HepG2 (cell line): ENCODE results near the gene TBC1D16. TPM values are rescaled to one million over a fixed set of nuclear protein-coding genes. Genes with fewer than 3 reads are reported as not detected.

Experiments
- GABPA ChIP-seq, 2 experiments: IDR thresholded peaks; 2 replicates each; pipeline ENCODE4 v1.6.1; 2011 to 2016; ENCODE audit warnings: low read depth in 2 of 2, low read length in 1 of 2, missing biosample characterization in 1 of 2, missing genetic modification characterization in 1 of 2
- KDM2A ChIP-seq: sonication (generic); formaldehyde crosslinking; IDR thresholded peaks from 2 replicates; pipeline ENCODE4 v1.4.0; 2020; ENCODE audit warnings: low read depth, missing genetic modification reagents, borderline replicate concordance
- KLF9 ChIP-seq: IDR thresholded peaks from 2 replicates; pipeline ENCODE4 v1.6.1; 2016; ENCODE audit warnings: low read depth
- KMT2B ChIP-seq: IDR thresholded peaks from 2 replicates; pipeline ENCODE4 v1.6.1; 2016; ENCODE audit warnings: missing genetic modification reagents, missing compliant biosample characterization
- MXD3 ChIP-seq: IDR thresholded peaks from 2 replicates; pipeline ENCODE4 v1.6.1; 2016; ENCODE audit warnings: mild to moderate bottlenecking, missing biosample characterization, missing genetic modification reagents
- PTBP1 ChIP-seq: fragments of 200-400 bp; formaldehyde crosslinking; IDR thresholded peaks from 2 replicates; pipeline ENCODE4 v1.6.1; 2018; ENCODE audit warnings: low read length, low read depth; ENCODE audit not compliant: poor library complexity, severe bottlenecking
- TCF12 ChIP-seq, 2 experiments: fragments of 450-650 bp in 1 of 2; sonication (generic) in 1 of 2; formaldehyde crosslinking in 1 of 2; IDR thresholded peaks; 2 replicates each; pipeline versions ENCODE4 v1.6.1 to v1.8.0; 2017 to 2022; ENCODE audit warnings: antibody characterized with exemption in 1 of 2, mild to moderate bottlenecking in 1 of 2, missing genetic modification reagents in 1 of 2, moderate library complexity in 1 of 2
- ZBTB42 ChIP-seq: sonication (generic); formaldehyde crosslinking; IDR thresholded peaks from 2 replicates; pipeline ENCODE4 v1.5.0; 2020; ENCODE audit warnings: mild to moderate bottlenecking, missing genetic modification reagents
- ZC3H13 ChIP-seq: sonication (generic); formaldehyde crosslinking; IDR thresholded peaks from 2 replicates; pipeline ENCODE4 v1.8.1; 2023; ENCODE audit warnings: mild to moderate bottlenecking, missing genetic modification reagents, moderate library complexity
- ZIK1 ChIP-seq: sonication (generic); formaldehyde crosslinking; IDR thresholded peaks from 2 replicates; pipeline ENCODE4 v1.5.0; 2020; ENCODE audit warnings: mild to moderate bottlenecking, low read depth, missing genetic modification reagents, borderline replicate concordance
- ZNF546 ChIP-seq: sonication (generic); formaldehyde crosslinking; conservative IDR thresholded peaks from 2 replicates; pipeline ENCODE4 v1.8.1; 2023; ENCODE audit warnings: mild to moderate bottlenecking, missing genetic modification reagents
- ZNF891 ChIP-seq: sonication (generic); formaldehyde crosslinking; IDR thresholded peaks from 2 replicates; pipeline ENCODE4 v1.5.0; 2020; ENCODE audit warnings: mild to moderate bottlenecking, missing genetic modification reagents
- polyA plus RNA-seq, 8 experiments: library from polyadenylated mRNA; depleted of rRNA in 3 of 8; stranded (reverse) in 7 of 8; unstranded in 1 of 8; fragments of >200 nt; fragmentation: Illumina TruSeq in 4 of 8; extraction: Trizol in 4 of 8; gene quantifications; 2 replicates each; pipeline versions ENCODE4 v1.2.1 to v1.2.3, GENCODE V29; 2011 to 2016; ENCODE audit warnings: low read depth in 4 of 8, missing spikeins in 1 of 8, mixed read lengths in 1 of 8; ENCODE audit not compliant: insufficient read depth in 1 of 8
- total RNA-seq, 5 experiments: library from RNA; depleted of rRNA; stranded (reverse); fragments of >200 nt; fragmentation: Illumina TruSeq; extraction: Trizol; gene quantifications; 2 replicates each; pipeline ENCODE4 v1.2.3, GENCODE V29; 2016; ENCODE audit warnings: low read depth in 1 of 5
- TF ChIP-seq, protein P1 (sequence below): sonication (generic); formaldehyde crosslinking; IDR thresholded peaks from 2 replicates; pipeline ENCODE4 v1.9.0; 2021; ENCODE audit warnings: mild to moderate bottlenecking, missing genetic modification reagents
- TF ChIP-seq, protein P2 (sequence below): sonication (generic); formaldehyde crosslinking; IDR thresholded peaks from 2 replicates; pipeline ENCODE4 v1.5.0; 2020; ENCODE audit warnings: missing genetic modification reagents, mild to moderate bottlenecking, borderline replicate concordance
- TF ChIP-seq, protein P3 (sequence below): sonication (generic); formaldehyde crosslinking; IDR thresholded peaks from 2 replicates; pipeline ENCODE4 v1.4.0; 2020; ENCODE audit warnings: missing genetic modification reagents, mild to moderate bottlenecking, borderline replicate concordance

TBC1D16 gene
- total and polyA plus RNA-seq, 2 of the 13 experiments (the other 11 are each of a cell fraction or from before 2014, with no cell fraction given): 14.9 to 24.9 TPM

- TF ChIP-seq, protein P1, sequence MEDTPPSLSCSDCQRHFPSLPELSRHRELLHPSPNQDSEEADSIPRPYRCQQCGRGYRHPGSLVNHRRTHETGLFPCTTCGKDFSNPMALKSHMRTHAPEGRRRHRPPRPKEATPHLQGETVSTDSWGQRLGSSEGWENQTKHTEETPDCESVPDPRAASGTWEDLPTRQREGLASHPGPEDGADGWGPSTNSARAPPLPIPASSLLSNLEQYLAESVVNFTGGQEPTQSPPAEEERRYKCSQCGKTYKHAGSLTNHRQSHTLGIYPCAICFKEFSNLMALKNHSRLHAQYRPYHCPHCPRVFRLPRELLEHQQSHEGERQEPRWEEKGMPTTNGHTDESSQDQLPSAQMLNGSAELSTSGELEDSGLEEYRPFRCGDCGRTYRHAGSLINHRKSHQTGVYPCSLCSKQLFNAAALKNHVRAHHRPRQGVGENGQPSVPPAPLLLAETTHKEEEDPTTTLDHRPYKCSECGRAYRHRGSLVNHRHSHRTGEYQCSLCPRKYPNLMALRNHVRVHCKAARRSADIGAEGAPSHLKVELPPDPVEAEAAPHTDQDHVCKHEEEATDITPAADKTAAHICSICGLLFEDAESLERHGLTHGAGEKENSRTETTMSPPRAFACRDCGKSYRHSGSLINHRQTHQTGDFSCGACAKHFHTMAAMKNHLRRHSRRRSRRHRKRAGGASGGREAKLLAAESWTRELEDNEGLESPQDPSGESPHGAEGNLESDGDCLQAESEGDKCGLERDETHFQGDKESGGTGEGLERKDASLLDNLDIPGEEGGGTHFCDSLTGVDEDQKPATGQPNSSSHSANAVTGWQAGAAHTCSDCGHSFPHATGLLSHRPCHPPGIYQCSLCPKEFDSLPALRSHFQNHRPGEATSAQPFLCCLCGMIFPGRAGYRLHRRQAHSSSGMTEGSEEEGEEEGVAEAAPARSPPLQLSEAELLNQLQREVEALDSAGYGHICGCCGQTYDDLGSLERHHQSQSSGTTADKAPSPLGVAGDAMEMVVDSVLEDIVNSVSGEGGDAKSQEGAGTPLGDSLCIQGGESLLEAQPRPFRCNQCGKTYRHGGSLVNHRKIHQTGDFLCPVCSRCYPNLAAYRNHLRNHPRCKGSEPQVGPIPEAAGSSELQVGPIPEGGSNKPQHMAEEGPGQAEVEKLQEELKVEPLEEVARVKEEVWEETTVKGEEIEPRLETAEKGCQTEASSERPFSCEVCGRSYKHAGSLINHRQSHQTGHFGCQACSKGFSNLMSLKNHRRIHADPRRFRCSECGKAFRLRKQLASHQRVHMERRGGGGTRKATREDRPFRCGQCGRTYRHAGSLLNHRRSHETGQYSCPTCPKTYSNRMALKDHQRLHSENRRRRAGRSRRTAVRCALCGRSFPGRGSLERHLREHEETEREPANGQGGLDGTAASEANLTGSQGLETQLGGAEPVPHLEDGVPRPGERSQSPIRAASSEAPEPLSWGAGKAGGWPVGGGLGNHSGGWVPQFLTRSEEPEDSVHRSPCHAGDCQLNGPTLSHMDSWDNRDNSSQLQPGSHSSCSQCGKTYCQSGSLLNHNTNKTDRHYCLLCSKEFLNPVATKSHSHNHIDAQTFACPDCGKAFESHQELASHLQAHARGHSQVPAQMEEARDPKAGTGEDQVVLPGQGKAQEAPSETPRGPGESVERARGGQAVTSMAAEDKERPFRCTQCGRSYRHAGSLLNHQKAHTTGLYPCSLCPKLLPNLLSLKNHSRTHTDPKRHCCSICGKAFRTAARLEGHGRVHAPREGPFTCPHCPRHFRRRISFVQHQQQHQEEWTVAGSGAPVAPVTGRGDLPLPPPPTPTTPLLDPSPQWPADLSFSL (CRISPR knock-in tag): 0 out of 2 replicates have a peak, but pooled peaks have one; percentile 32
- TF ChIP-seq, protein P2, sequence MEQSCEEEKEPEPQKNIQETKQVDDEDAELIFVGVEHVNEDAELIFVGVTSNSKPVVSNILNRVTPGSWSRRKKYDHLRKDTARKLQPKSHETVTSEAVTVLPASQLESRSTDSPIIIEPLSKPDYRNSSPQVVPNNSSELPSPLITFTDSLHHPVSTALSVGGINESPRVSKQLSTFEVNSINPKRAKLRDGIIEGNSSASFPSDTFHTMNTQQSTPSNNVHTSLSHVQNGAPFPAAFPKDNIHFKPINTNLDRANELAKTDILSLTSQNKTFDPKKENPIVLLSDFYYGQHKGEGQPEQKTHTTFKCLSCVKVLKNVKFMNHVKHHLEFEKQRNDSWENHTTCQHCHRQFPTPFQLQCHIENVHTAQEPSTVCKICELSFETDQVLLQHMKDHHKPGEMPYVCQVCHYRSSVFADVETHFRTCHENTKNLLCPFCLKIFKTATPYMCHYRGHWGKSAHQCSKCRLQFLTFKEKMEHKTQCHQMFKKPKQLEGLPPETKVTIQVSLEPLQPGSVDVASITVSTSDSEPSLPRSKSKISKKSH (CRISPR knock-in tag): peak; percentile 48; the same call in 1 of the 2 replicates
- TF ChIP-seq KMT2B (CRISPR knock-in tag) (0 out of 2 replicates have a peak, but pooled peaks have one; percentile 33), ZIK1 (CRISPR knock-in tag) (no peak), ZC3H13 (CRISPR knock-in tag) (no peak), KDM2A (CRISPR knock-in tag) (no peak), ZNF891 (CRISPR knock-in tag) (0 out of 2 replicates have a peak, but pooled peaks have one; percentile 59), MXD3 (no peak; the same call in 1 of the 2 replicates), TCF12 (IDR thresholded peaks at IDR 0.05) (no peak), TCF12 (CRISPR knock-in tag; IDR thresholded peaks at IDR 0.05) (no peak), ZNF546 (CRISPR knock-in tag) (0 out of 2 replicates have a peak, but pooled peaks have one; percentile 33), ZBTB42 (CRISPR knock-in tag) (no peak), GABPA (IDR thresholded peaks at IDR 0.05; ENCODE audit: low read depth, low read length) (no peak), GABPA (CRISPR knock-in tag; IDR thresholded peaks at IDR 0.05; ENCODE audit: low read depth) (0 out of 2 replicates have a peak, but pooled peaks have one; percentile 30), KLF9 (CRISPR knock-in tag) (no peak), PTBP1 (no peak)
- TF ChIP-seq, protein P3, sequence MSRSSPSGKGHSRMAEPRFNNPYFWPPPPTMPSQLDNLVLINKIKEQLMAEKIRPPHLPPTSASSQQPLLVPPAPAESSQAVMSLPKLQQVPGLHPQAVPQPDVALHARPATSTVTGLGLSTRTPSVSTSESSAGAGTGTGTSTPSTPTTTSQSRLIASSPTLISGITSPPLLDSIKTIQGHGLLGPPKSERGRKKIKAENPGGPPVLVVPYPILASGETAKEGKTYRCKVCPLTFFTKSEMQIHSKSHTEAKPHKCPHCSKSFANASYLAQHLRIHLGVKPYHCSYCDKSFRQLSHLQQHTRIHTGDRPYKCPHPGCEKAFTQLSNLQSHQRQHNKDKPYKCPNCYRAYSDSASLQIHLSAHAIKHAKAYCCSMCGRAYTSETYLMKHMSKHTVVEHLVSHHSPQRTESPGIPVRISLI (CRISPR knock-in tag): peak; percentile 39; the same call in 1 of the 2 replicates
These were observed 633 bp downstream of the TBC1D16 start (continued) for GRCh38 chr17:80034791-80035686.
